SH-SY5Y (cell line): Measurements from ENCODE around the gene HMCES.

Source experiments
- GATA2 ChIP-seq: IDR thresholded peaks from 2 replicates; pipeline ENCODE4 v1.6.1; 2011; ENCODE audit warnings: mild to moderate bottlenecking, low read depth, low read length
- GATA3 ChIP-seq: IDR thresholded peaks from 2 replicates; pipeline ENCODE4 v1.6.1; 2011; ENCODE audit warnings: low read depth, mild to moderate bottlenecking, low read length, moderate library complexity

- no peak for TF ChIP-seq GATA2
- no peak for TF ChIP-seq GATA3
Observed at GRCh38 chr3:129345281-129345680, 66.6 kb downstream of the HMCES start.
